Fibroblast of lung (primary cell): ENCODE data around the gene HIPK2. TPM values are rescaled to one million over a fixed set of nuclear protein-coding genes. Genes with fewer than 3 reads are reported as not detected.

Experiments
- DNase-seq, 2 donors: peaks; one replicate each; pipeline versions ENCODE4 v3.0.0 to v3.0.0-alpha.2; 2010; ENCODE audit warnings: low read depth in 2 of 2
- H2AFZ ChIP-seq: 2 replicates; pipeline ENCODE4 v1.5.1; 2012; ENCODE audit warnings: low read length, control low read depth, inconsistent platforms
- H3K27ac ChIP-seq: 2 replicates; pipeline ENCODE4 v1.5.1; 2011; ENCODE audit warnings: low read length, control low read depth; ENCODE audit not compliant: insufficient read depth
- H3K27me3 ChIP-seq: 2 replicates; pipeline ENCODE4 v1.5.1; 2011; ENCODE audit warnings: mild to moderate bottlenecking, low read length; ENCODE audit not compliant: control insufficient read depth, insufficient read depth
- H3K36me3 ChIP-seq: 2 replicates; pipeline ENCODE4 v1.5.1; 2011; ENCODE audit warnings: low read length; ENCODE audit not compliant: control insufficient read depth, insufficient read depth
- H3K4me1 ChIP-seq: 2 replicates; pipeline ENCODE4 v1.5.1; 2011; ENCODE audit warnings: low read length; ENCODE audit not compliant: control insufficient read depth, insufficient read depth; ENCODE audit errors: extremely low read depth
- H3K4me2 ChIP-seq: 2 replicates; pipeline ENCODE4 v1.5.1; 2011; ENCODE audit warnings: low read length, control low read depth; ENCODE audit not compliant: insufficient read depth; ENCODE audit errors: extremely low read depth
- H3K4me3 ChIP-seq, 4 experiments: fragments of 200-600 bp in 1 of 4; sonication (generic) in 1 of 4; replicated peaks in 1 of 4; 2 replicates each; pipeline ENCODE4 v1.5.1; 2011 to 2016; ENCODE audit warnings: low read length in 4 of 4, low read depth in 3 of 4, mild to moderate bottlenecking in 3 of 4, control low read depth in 2 of 4, inconsistent platforms in 1 of 4, mixed read lengths in 1 of 4; ENCODE audit not compliant: insufficient read depth in 1 of 4; ENCODE audit errors: control extremely low read depth in 1 of 4
- H3K79me2 ChIP-seq: 2 replicates; pipeline ENCODE4 v1.5.1; 2012; ENCODE audit warnings: mild to moderate bottlenecking, low read length, inconsistent platforms; ENCODE audit not compliant: control insufficient read depth, insufficient read depth
- H3K9ac ChIP-seq: 2 replicates; pipeline ENCODE4 v1.5.1; 2011; ENCODE audit warnings: mild to moderate bottlenecking, low read length, control low read depth; ENCODE audit not compliant: insufficient read depth
- H3K9me3 ChIP-seq: 2 replicates; pipeline ENCODE4 v1.5.1; 2012; ENCODE audit warnings: low read depth, low read length; ENCODE audit not compliant: control insufficient read depth, insufficient read depth
- H4K20me1 ChIP-seq: 2 replicates; pipeline ENCODE4 v1.5.1; 2011; ENCODE audit warnings: low read length; ENCODE audit not compliant: control insufficient read depth, insufficient read depth; ENCODE audit errors: extremely low read depth
- CTCF ChIP-seq, 2 donors: IDR thresholded peaks in 1 of 2; conservative IDR thresholded peaks in 1 of 2; 1 replicate in 1 of 2; 2 replicates in 1 of 2; pipeline ENCODE4 v1.5.1; 2011 to 2012; ENCODE audit warnings: low read length in 2 of 2, control low read depth in 1 of 2, inconsistent platforms in 1 of 2, low read depth in 1 of 2, mild to moderate bottlenecking in 1 of 2
- EZH2 ChIP-seq: IDR thresholded peaks from 2 replicates; pipeline ENCODE4 v1.5.1; 2012; ENCODE audit warnings: low read length, control low read depth, mild to moderate bottlenecking; ENCODE audit errors: missing control alignments
- polyA plus RNA-seq, 2 donors: library from polyadenylated mRNA; depleted of rRNA in 1 of 2; stranded (reverse) in 1 of 2; unstranded in 1 of 2; fragments of >200 nt; gene quantifications; 2 replicates each; pipeline ENCODE4 v1.2.1, GENCODE V29; 2011 to 2012; ENCODE audit warnings: missing spikeins in 1 of 2
- total RNA-seq: library from RNA; depleted of rRNA; stranded (reverse); fragments of >200 nt; gene quantifications from 2 replicates; pipeline ENCODE4 v1.2.1, GENCODE V29; 2014

The HIPK2 gene
- total and polyA plus RNA-seq, 2 donors (not counting 1 experiment from before 2014, with no cell fraction given) = 10.1 to 11.1 TPM

GRCh38 chr7:139521439-139521838, 256.4 kb downstream of the HIPK2 start:
- no peak overlapping the region for H3K9ac ChIP-seq
- no peak overlapping the region for H3K4me2 ChIP-seq
- no peak for DNase-seq
- H3K36me3 ChIP-seq = no peaks in the 10 kb centered on the region
- TF ChIP-seq EZH2 = peak; percentile 21
- TF ChIP-seq CTCF (conservative IDR thresholded peaks at IDR 0.05 in 1 of 2, IDR thresholded peaks at IDR 0.05 in 1 of 2; ENCODE audit: low read depth in 1 of 2, low read length in 2 of 2) = no peak
- no peak overlapping the region for H3K27ac ChIP-seq
- H2AFZ ChIP-seq = no peak overlapping the region
- H3K9me3 ChIP-seq = no peaks in the 10 kb centered on the region
- H4K20me1 ChIP-seq = no peaks in the 10 kb centered on the region
- peaks cover 21% of the 10 kb centered on the region for H3K27me3 ChIP-seq
- no peak overlapping the region for H3K4me3 ChIP-seq
- no peaks in the 10 kb centered on the region for H3K4me1 ChIP-seq
- H3K79me2 ChIP-seq = no peaks in the 10 kb centered on the region

DNA sequence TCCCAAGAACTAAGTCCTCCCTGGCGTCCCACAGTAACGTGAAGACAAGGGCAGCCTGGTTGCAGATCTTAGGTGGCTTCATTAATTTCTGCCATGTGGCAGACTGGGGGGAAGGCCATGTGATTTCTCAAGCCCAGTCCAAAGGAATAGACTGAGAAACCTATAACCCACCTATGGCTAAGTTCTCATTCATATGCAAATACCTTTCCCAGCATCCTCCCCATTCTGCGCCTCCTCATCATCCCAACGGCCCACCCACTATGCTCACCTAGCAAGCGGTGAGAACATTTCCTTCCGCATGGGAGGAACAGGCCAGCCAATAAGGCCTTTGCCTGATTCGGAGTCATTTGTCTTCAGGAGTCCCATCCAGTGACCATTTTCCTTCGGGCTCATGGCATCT, 262.5 kb downstream of the HIPK2 start:
- peaks cover 6% of the 10 kb centered on the region for H3K27me3 ChIP-seq
- H3K79me2 ChIP-seq = no peaks in the 10 kb centered on the region
- no peaks in the 10 kb centered on the region for H3K9me3 ChIP-seq
- no peaks in the 10 kb centered on the region for H3K4me1 ChIP-seq
- H4K20me1 ChIP-seq = no peaks in the 10 kb centered on the region
- no peak overlapping the region for H3K9ac ChIP-seq
- H3K4me3 ChIP-seq = no peak overlapping the region
- no peak overlapping the region for H3K4me2 ChIP-seq
- no peaks in the 10 kb centered on the region for H3K36me3 ChIP-seq
- no peak overlapping the region for H3K27ac ChIP-seq
- H2AFZ ChIP-seq = no peak overlapping the region
- TF ChIP-seq EZH2 = no peak
- no peak for DNase-seq

Other genes with a start within 250 kb of the HIPK2 start
- 1.3 and 2.1 TPM in 2 replicates for gene TBXAS1, start 51.3 kb upstream of the HIPK2 start, total RNA-seq
- gene TBXAS1, start 51.3 kb upstream of the HIPK2 start, polyA plus RNA-seq = 1.5 and 3.3 TPM in 2 replicates